ENCODE measurements around the gene C1orf167. TPM values are rescaled to one million over a fixed set of nuclear protein-coding genes. Genes with fewer than 3 reads are reported as not detected.

C1orf167 gene
- total RNA-seq, 1 donor from 2014 or later, result not detected

- Histone ChIP-seq H3K27ac (no peak overlapping the region), H2AFZ (replicated peaks) (no peak overlapping the region), H3K4me3 (no peak overlapping the region), H3F3A (ENCODE audit: low read depth) (peaks cover 32% of the 10 kb centered on the region), H3K9me3 (ENCODE audit: low read depth) (no peaks in the 10 kb centered on the region), H3K27me3 (no peaks in the 10 kb centered on the region), H3K79me2 (ENCODE audit: low read depth) (peaks cover 4% of the 10 kb centered on the region), H3K4me2 (no peak overlapping the region), H3K9ac (no peak overlapping the region), H4K20me1 (ENCODE audit: low read depth) (no peaks in the 10 kb centered on the region), H3K4me1 (peaks cover 22% of the 10 kb centered on the region), H3K36me3 (no peaks in the 10 kb centered on the region)
- Mint-ChIP-seq H3K9me3 (no peaks in the 10 kb centered on the region), H3K27me3 (ENCODE audit: insufficient read depth, low read depth) (peaks cover 7% of the 10 kb centered on the region), H3K36me3 (no peaks in the 10 kb centered on the region), H3K27ac (peak overlapping the region; percentile 69), H3K4me3 (no peak overlapping the region), H3K4me1 (peaks cover 56% of the 10 kb centered on the region)
- TF ChIP-seq CTCF (IDR thresholded peaks at IDR 0.05) (no peak), EZH2phosphoT487 (IDR thresholded peaks at IDR 0.05) (no peak), EZH2 (IDR thresholded peaks at IDR 0.05) (no peak)
- no peak for DNase-seq (ENCODE audit: low spot score)
Measured at GRCh38 chr1:11733306-11733705, 28.7 kb upstream of the C1orf167 start.

GRCh38 chr1:11735531-11735853 lies 26.5 kb upstream of the C1orf167 start:
- no peaks in the 10 kb centered on the region for H3K9me3 Mint-ChIP-seq

GRCh38 chr1:11735854-11736745 lies 25.9 kb upstream of the C1orf167 start, which contains the start of gene AGTRAP:
Gene AGTRAP, plus strand, starts transcription at chr1:11736136. Its CDS starts 73 bp downstream, at chr1:11736209.
- peak within 1 kb of the TSS; percentile 74 for H2AFZ ChIP-seq (replicated peaks)

More at GRCh38 chr1:11735531-11735853, 26.5 kb upstream of the C1orf167 start:
- H3K4me1 Mint-ChIP-seq, result peaks cover 57% of the 10 kb centered on the region
- H3K36me3 ChIP-seq, result no peaks in the 10 kb centered on the region
- DNase-seq (ENCODE audit: low spot score), result no peak
- H3K27ac ChIP-seq, result no peak overlapping the region
- no peak for TF ChIP-seq EZH2phosphoT487 (IDR thresholded peaks at IDR 0.05)
- no peak for TF ChIP-seq CTCF (IDR thresholded peaks at IDR 0.05)
- H3K4me1 ChIP-seq, result peaks cover 26% of the 10 kb centered on the region
- no peaks in the 10 kb centered on the region for H3K36me3 Mint-ChIP-seq
- peak overlapping the region; percentile 87 for H3K4me2 ChIP-seq
- peaks cover 4% of the 10 kb centered on the region for H3K79me2 ChIP-seq (ENCODE audit: low read depth)
- H3K4me3 Mint-ChIP-seq, result peak overlapping the region; percentile 96
- no peaks in the 10 kb centered on the region for H3K9me3 ChIP-seq (ENCODE audit: low read depth)
- H3K4me3 ChIP-seq, result peak overlapping the region; percentile 69
- peaks cover 30% of the 10 kb centered on the region for H3F3A ChIP-seq (ENCODE audit: low read depth)
- peaks cover 4% of the 10 kb centered on the region for H3K27me3 Mint-ChIP-seq (ENCODE audit: insufficient read depth, low read depth)
- H2AFZ ChIP-seq (replicated peaks), result peak overlapping the region; percentile 6
- H3K27me3 ChIP-seq, result no peaks in the 10 kb centered on the region
- H3K9ac ChIP-seq, result no peak overlapping the region
- H3K27ac Mint-ChIP-seq, result peak overlapping the region; percentile 39
- no peaks in the 10 kb centered on the region for H4K20me1 ChIP-seq (ENCODE audit: low read depth)

More at GRCh38 chr1:11735854-11736745, 25.9 kb upstream of the C1orf167 start, which contains the start of gene AGTRAP:
- peaks cover 28% of the 10 kb centered on the region for H3K4me1 ChIP-seq
- no peaks in the 10 kb centered on the region for H3K27me3 ChIP-seq
- H3K4me2 ChIP-seq, result peak within 1 kb of the TSS; percentile 87
- H3K27ac Mint-ChIP-seq, result peak within 1 kb of the TSS; percentile 39
- peaks cover 4% of the 10 kb centered on the region for H3K27me3 Mint-ChIP-seq (ENCODE audit: insufficient read depth, low read depth)
- no peaks in the 10 kb centered on the region for H3K9me3 ChIP-seq (ENCODE audit: low read depth)
- H4K20me1 ChIP-seq (ENCODE audit: low read depth), result no peaks in the 10 kb centered on the region
- H3K4me1 Mint-ChIP-seq, result peaks cover 58% of the 10 kb centered on the region
- H3K36me3 ChIP-seq, result no peaks in the 10 kb centered on the region
- H3K4me3 ChIP-seq, result peak within 1 kb of the TSS; percentile 69
- no peak within 1 kb of the TSS for H3K9ac ChIP-seq
- no peak within 1 kb of the TSS for H3K27ac ChIP-seq
- peak; percentile 98 for DNase-seq (ENCODE audit: low spot score)
- peaks cover 4% of the 10 kb centered on the region for H3K79me2 ChIP-seq (ENCODE audit: low read depth)
- peaks cover 25% of the 10 kb centered on the region for H3F3A ChIP-seq (ENCODE audit: low read depth)
- H3K36me3 Mint-ChIP-seq, result no peaks in the 10 kb centered on the region
- TF ChIP-seq CTCF (IDR thresholded peaks at IDR 0.05) (peak; percentile 22), EZH2 (IDR thresholded peaks at IDR 0.05) (no peak), EZH2phosphoT487 (IDR thresholded peaks at IDR 0.05) (no peak)
- H3K4me3 Mint-ChIP-seq, result peak within 1 kb of the TSS; percentile 96
- H3K9me3 Mint-ChIP-seq, result no peaks in the 10 kb centered on the region
